ENCODE results near the gene ATP7A.

Gene ATP7A

DNA sequence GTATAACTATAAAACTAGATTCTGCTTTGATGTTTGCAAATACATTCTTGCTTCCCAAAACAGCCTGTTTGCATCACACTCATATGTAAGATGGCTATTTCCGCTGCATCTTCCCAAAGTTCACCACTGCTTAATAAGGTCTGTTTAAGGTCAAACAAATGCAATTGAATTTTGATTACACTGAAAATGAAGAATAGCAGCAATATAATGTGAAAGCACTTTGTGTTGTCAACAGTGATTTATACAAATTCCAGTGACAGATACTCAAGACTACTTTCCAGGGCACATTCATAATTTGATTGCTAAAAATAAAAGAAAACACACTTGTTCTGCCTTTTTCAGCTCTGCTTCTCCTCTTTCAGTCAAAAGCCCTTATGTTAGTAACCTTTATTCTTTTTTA lies 67.0 kb downstream of the ATP7A start:
- no peak for DNase-seq (ENCODE audit: low read depth)
- no peak overlapping the region for H3K4me3 ChIP-seq (ENCODE audit: low read length)
- TF ChIP-seq, protein P1, sequence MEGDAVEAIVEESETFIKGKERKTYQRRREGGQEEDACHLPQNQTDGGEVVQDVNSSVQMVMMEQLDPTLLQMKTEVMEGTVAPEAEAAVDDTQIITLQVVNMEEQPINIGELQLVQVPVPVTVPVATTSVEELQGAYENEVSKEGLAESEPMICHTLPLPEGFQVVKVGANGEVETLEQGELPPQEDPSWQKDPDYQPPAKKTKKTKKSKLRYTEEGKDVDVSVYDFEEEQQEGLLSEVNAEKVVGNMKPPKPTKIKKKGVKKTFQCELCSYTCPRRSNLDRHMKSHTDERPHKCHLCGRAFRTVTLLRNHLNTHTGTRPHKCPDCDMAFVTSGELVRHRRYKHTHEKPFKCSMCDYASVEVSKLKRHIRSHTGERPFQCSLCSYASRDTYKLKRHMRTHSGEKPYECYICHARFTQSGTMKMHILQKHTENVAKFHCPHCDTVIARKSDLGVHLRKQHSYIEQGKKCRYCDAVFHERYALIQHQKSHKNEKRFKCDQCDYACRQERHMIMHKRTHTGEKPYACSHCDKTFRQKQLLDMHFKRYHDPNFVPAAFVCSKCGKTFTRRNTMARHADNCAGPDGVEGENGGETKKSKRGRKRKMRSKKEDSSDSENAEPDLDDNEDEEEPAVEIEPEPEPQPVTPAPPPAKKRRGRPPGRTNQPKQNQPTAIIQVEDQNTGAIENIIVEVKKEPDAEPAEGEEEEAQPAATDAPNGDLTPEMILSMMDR (IDR thresholded peaks at IDR 0.05; ENCODE audit: insufficient read depth, low read depth, low read length, missing control alignments): no peak

DNA sequence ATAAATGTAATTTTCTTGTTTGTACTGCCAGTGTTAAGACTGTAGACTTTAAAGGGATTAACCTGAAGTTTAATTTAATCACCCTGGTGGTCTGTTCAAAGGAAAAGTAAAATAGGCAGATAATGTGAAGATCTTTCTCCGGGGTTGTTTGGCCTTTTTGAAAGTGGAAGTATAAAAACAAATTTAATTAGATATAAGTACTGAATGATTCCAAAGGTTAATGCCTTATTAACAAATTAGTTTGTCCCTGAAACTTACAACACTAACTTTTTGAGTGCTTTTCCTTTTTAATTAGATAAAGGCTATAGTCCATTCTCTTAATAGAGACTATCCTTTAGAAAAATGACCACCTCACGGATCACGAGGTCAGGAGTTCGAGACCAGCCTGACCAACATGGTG lies 69.4 kb downstream of the ATP7A start:
- DNase-seq (ENCODE audit: low read depth): no peak
- TF ChIP-seq, protein P1 (IDR thresholded peaks at IDR 0.05; ENCODE audit: insufficient read depth, low read depth, low read length, missing control alignments): no peak
- no peak overlapping the region for H3K4me3 ChIP-seq (ENCODE audit: low read length)

DNA sequence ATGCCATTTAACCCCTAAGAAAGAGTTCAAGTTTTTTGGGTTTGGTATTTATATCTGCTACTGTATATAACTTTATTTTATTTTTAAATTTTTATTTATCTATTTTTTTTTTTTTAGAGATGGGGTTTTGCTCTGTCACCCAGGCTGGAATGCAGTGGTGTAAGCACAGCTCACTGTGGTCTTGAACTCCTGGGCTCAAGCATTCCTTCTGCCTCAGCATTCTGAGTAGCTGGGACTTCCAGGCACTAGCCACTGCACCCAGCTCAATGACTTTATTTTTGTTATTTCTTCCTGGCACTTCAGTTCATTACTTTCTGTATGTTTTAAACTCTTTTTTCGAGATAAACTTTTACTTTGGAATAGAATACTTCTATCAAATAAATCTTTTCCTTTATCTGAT lies 101.4 kb downstream of the ATP7A start:
- no peak overlapping the region for H3K4me3 ChIP-seq (ENCODE audit: low read length)

DNA sequence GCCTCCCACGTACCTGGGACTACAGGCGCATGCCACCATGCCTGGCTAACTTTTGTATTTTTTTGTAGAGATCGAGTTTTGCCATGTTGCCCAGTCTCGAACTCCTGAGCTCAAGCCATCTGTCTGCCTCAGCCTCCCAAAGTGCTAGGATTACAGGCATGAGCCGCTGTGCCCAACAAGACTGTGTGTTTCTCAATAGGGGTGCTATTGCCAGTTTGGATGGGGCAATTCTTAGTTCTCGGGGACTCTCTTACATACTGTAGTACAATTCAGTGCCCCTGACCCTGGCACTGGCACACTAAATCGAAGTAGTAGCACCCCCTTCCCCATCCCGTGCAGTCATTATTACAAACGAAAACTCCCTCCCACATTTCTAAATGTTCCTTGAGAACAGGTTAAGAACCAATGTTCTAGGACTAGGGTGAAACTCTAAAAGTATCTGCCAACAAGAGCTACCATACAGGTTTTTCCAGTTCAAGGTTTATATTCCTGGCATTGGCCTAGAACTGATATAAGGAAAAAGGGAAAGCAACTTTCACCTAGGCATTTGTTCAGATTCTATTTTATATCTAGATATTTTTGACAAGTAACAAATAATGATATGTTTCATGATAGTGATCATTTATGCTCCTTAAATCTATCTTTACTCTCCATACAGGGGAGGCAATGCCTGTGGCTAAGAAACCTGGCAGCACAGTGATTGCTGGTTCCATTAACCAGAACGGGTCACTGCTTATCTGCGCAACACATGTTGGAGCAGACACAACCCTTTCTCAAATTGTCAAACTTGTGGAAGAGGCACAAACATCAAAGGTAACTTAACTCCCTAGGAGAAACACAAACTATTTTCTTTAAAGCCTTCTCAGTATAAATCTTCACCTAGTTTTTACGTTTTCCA lies 109.3 kb downstream of the ATP7A start:
- no peak overlapping the region for H3K4me3 ChIP-seq (ENCODE audit: low read length)
- DNase-seq (ENCODE audit: low read depth): peak; percentile 64
- TF ChIP-seq, protein P1 (IDR thresholded peaks at IDR 0.05; ENCODE audit: insufficient read depth, low read depth, low read length, missing control alignments): no peak

More for the DNA sequence above, 101.4 kb downstream of the ATP7A start:
- DNase-seq (ENCODE audit: low read depth): no peak
- TF ChIP-seq, protein P1 (IDR thresholded peaks at IDR 0.05; ENCODE audit: insufficient read depth, low read depth, low read length, missing control alignments): no peak

DNA sequence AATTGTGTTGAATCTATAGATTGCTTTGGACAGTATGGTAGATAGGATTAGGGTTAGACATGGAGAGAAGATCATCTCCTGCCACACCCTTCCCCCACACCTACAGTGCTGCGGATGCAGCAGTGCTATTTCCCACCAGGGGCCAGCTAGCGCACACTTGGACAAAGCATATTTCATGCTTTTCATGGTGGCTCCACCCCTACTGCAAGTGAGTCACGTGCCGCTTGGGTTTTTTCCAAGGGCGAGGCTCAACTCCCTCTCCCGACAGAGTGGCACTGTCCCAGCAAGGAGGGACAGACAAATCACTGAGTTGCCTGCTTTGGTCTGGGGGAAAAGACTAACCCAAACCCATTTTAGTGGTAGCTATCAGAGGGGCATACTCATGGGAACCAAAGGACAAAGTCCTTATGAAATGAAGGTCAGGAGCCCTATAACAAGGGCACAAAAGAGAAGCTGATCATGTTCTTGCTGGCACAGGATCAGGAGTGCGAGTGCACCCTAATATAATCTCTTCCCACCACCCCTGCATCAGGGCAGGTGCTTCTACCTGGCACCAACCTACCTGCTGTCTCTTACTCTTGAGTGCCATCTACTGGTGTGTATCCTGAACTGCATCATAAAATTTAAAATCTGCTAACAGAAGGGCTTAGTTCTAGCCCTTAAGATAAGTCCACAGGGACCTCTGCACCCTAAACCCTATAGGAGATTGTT lies 114.0 kb downstream of the ATP7A start:
- DNase-seq (ENCODE audit: low read depth): peak; percentile 28

DNA sequence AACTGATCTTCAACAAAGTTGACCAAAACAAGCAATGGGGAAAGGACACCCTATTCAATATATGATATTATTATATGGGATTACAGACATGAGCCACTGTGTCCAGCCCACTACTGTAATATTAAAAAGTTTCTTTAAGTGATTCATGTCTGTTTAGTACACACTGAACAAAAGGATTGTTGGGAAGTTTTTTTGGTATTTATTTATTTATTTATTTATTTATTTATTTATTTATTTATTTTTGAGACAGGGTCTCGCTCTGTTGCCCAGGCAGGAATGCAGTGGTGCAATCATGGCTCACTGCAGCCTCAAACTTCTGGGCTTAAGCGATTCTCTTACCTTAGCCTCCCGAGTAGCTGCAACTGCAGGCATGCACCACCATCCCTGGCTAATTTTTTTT lies 117.3 kb downstream of the ATP7A start:
- DNase-seq (ENCODE audit: low read depth): no peak
- TF ChIP-seq, protein P1 (IDR thresholded peaks at IDR 0.05; ENCODE audit: insufficient read depth, low read depth, low read length, missing control alignments): no peak

More for the DNA sequence above, 114.0 kb downstream of the ATP7A start:
- TF ChIP-seq, protein P1 (IDR thresholded peaks at IDR 0.05; ENCODE audit: insufficient read depth, low read depth, low read length, missing control alignments): peak; percentile 52
- no peak overlapping the region for H3K4me3 ChIP-seq (ENCODE audit: low read length)

More for the DNA sequence above, 117.3 kb downstream of the ATP7A start:
- no peak overlapping the region for H3K4me3 ChIP-seq (ENCODE audit: low read length)

All from epithelial cell of esophagus (primary cell).